KBM-7 (cell line): ENCODE results near the gene TRPM4.
"Not testable (repeated sequence)": the region's sequence is repeated elsewhere in the genome, so short reads cannot be mapped to it uniquely, and the experiment has no call there.

Experiments used
- DNase-seq: peaks from one replicate; pipeline ENCODE4 v3.0.0-alpha.2; 2015
- in situ Hi-C: fragments of 300-500 bp; cut with MboI; formaldehyde crosslinking; loops from 2 replicates; pipeline ENCODE4 v1.14.3; 2020; ENCODE audit warnings: low sequenced_read_pairs, low pct_unique_long_range_greater_than_20kb, mixed read lengths

Gene TRPM4

GRCh38 chr19:49214701-49215100, 57.1 kb downstream of the TRPM4 start:
- in situ Hi-C loops: no loop called here
- DNase-seq: no peak

- DNase-seq: no peak
- in situ Hi-C loops: no loop called here
These were observed 58.5 kb downstream of the TRPM4 start for GRCh38 chr19:49216071-49216470.

GRCh38 chr19:49217382-49217781, 59.8 kb downstream of the TRPM4 start:
- no peak for DNase-seq
- in situ Hi-C loops: no loop called here

DNA sequence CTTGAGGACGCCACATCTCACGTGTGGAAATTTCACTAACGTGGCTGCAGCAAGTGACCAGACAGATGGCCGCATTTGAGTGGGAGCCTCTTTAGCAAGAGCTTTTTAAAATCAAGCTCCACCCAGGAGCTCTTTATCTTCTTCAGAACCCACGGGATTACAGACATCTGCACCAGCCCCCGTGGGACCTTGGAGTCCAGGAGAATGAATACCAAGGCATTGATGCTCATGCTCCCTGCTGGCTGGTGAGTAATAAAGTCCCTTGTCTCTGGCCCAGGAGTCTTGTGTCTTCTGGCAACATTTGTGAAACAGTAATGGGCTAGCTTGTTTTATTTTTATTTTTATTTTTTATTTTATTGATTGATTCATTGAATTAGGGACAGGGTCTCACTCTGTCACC, 64.4 kb downstream of the TRPM4 start:
- DNase-seq: no peak
- in situ Hi-C loops: no loop called here

GRCh38 chr19:49222528-49222927, 64.9 kb downstream of the TRPM4 start:
- DNase-seq: no peak
- in situ Hi-C loops: no loop called here

GRCh38 chr19:49223472-49223871, 65.9 kb downstream of the TRPM4 start:
- DNase-seq: no peak
- in situ Hi-C loops: no loop called here

- in situ Hi-C loops, DNase-seq: not testable (repeated sequence)
These were observed 66.8 kb downstream of the TRPM4 start for GRCh38 chr19:49224441-49224840.

GRCh38 chr19:49224879-49225278, 67.3 kb downstream of the TRPM4 start:
- peak; percentile 78 for DNase-seq
- in situ Hi-C loops: no loop called here

- in situ Hi-C loops: no loop called here
- no peak for DNase-seq
These were observed 71.8 kb downstream of the TRPM4 start for GRCh38 chr19:49229416-49229815.

DNA sequence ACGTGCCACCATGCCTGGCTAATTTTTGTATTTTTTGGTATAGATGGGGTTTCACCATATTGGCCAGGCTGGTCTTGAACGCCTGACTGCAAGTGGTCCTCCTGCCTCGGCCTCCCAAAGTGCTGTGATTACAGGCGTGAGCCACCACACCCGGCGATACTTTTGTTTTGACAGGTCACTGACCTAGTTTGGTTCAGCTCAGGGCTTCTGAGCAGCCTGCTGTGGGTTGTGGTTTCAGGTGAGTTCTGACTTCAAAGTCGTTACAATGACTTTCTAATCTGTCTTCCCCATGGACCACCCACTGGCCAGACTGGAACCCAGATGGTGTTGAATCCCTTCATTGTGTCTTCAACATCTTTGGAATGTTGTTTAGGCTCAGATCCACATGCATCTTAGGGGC, 73.8 kb downstream of the TRPM4 start:
- in situ Hi-C loops: no loop called here
- no peak for DNase-seq

GRCh38 chr19:49231804-49232203, 74.2 kb downstream of the TRPM4 start:
- in situ Hi-C loops: no loop called here
- no peak for DNase-seq

- in situ Hi-C loops: no loop called here
- no peak for DNase-seq
These were observed 75.6 kb downstream of the TRPM4 start for GRCh38 chr19:49233163-49233562.

DNA sequence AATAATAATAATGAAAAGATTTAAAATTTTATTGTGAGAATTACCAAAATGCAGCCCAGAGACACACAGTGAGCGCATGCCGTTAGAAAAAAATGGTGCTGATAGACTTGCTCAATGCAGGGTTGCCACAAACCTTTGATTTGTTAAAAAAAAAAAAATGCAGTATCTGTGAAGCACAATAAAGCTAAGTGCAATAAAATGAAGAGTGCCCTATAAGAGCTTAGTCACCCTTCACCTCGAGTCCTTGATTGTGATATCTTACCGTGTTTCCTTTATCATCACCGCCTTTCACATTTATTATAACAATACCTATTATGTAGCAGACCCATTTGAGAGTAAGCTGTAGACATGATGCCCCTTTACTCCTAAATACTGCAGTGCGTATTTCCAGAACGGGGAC, 84.2 kb downstream of the TRPM4 start:
- no peak for DNase-seq
- in situ Hi-C loops: no loop called here

DNA sequence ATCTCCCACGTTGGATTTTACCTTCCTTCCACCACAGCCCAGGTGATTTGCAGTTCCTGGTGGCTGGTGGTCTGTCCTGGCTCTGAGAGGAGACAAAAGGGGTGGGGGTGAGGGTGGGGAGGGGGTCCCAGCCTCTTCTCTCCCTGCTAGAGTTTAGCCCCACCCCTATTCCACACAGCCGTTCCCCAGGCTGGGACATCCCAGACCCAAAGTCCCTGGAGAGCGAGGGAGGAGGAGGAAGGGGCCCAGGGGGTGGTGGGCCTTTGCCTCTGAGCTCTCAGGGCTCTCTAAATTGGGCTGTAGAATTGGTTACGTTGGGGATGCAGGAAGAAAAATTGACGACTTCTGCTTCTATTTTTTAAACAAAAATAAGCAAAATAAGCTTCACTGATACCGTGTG, 85.5 kb downstream of the TRPM4 start:
- no peak for DNase-seq
- in situ Hi-C loops: no loop called here

DNA sequence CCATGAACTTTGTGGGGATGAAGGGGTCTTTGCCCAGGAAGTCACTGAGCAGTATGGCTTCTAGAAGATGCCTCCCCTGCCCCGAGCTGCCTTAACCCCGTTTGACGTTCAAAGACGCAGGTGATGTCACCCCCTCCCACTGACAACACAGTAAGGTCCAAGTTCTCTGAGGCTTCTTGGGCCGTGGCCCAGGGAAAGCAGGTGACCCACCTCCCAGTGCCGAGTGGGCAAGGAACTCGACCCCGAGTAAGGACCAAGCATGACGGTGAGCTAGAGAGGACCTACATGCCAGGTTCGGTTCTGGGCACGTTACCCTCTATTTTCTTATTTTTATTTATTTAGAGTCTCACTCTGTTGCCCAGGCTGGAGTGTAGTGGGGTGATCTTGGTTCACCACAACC, 86.1 kb downstream of the TRPM4 start:
- no peak for DNase-seq
- in situ Hi-C loops: no loop called here

- no peak for DNase-seq
- in situ Hi-C loops: no loop called here
These were observed 86.7 kb downstream of the TRPM4 start for GRCh38 chr19:49244256-49244655.

GRCh38 chr19:49247676-49248075, 90.1 kb downstream of the TRPM4 start:
- no peak for DNase-seq

DNA sequence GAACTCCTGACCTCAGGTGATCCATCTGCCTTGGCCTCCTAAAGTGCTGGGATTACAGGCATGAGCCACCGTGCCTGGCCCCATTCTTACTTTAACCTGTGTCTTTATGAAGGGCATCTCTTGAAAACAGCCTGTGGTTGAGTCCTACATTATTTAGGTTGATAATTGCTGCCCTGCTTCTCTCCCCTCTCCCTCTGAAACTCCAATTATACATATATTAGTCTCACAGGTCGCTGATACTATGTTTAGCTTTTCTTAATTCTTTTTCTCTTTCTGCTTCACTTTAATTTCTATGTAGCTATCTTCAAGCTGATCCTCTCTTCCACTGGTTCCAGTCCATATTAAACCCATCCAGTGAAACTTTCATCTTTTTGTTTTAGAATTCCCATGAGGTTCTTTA, 92.3 kb downstream of the TRPM4 start:
- DNase-seq: no peak
- in situ Hi-C loops: no loop called here

More at GRCh38 chr19:49247676-49248075, 90.1 kb downstream of the TRPM4 start:
- in situ Hi-C loops: no loop called here

DNA sequence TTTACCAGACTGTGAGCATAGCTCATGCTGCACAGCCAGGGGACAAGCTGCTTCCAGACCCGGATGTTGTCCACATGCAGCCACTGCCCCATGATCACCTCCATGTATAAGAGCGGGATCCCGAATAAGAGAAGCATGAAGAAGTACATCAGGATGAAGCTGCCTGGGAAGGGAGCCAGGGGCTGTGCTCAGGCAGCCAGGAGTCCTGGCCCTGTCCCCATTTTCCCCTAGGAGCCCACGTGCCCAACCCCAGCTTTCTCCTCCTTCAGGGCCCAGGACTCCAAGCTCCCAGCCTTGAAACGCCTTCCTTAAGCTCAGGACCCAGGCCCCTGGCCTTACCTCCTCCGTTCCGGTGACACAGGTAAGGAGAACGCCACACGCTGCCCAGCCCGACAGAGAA, 98.1 kb downstream of the TRPM4 start:
- no peak for DNase-seq
- in situ Hi-C loops: no loop called here

- no peak for DNase-seq
- in situ Hi-C loops: no loop called here
These were observed 99.1 kb downstream of the TRPM4 start for GRCh38 chr19:49256691-49257090.
